HCT116 (cell line): Measurements from ENCODE around the gene RBM23. TPM values are rescaled to one million over a fixed set of nuclear protein-coding genes. Genes with fewer than 3 reads are reported as not detected.

Experiments
- ATAC-seq: fragments of 200-7000 bp; cut with Tn5 transposase; 2 replicates; pipeline ENCODE4 v1.9.1; 2020; ENCODE audit warnings: mild to moderate bottlenecking, moderate library complexity
- Bru-seq: library from RNA; stranded (reverse); fragments of 400-500 nt; gene quantifications from one replicate; lab custom pipeline; 2021; lab: Mats Ljungman, UMichigan
- BruChase-seq, 2 experiments: library from RNA; stranded (reverse); fragments of 400-500 nt; gene quantifications; one replicate each; lab custom pipeline; 2021; lab: Mats Ljungman, UMichigan
- BruUV-seq: library from RNA; stranded (reverse); fragments of 400-500 nt; replicated peaks from 2 replicates; lab custom pipeline; 2021; lab: Mats Ljungman, UMichigan
- CTCF ChIA-PET: fragments of 300-600 bp; sonication (Branson Sonifier 250); formaldehyde crosslinking; loops from one replicate; lab custom pipeline; 2021; ENCODE audit warnings: antibody characterized with exemption; lab: Charles Lee
- POLR2A ChIA-PET: fragments of 300-600, 350-600 bp; sonication (Branson Sonifier 250); formaldehyde crosslinking; loops from one replicate; lab custom pipeline; 2021; ENCODE audit warnings: antibody characterized with exemption; lab: Charles Lee
- RAD21 ChIA-PET, 2 experiments: fragments of 300-600 bp; sonication (Branson Sonifier 250); formaldehyde crosslinking; loops; one replicate each; lab custom pipeline; 2023; ENCODE audit warnings: low total read pairs in 2 of 2; ENCODE audit not compliant: uncharacterized antibody in 2 of 2, unreplicated experiment in 2 of 2, low non-redundant PET in 1 of 2; lab: Charles Lee
- DNase-seq: peaks from one replicate; pipeline ENCODE4 v3.0.0-alpha.2; 2010; ENCODE audit warnings: low read depth, low spot score
- H2AFZ ChIP-seq: fragments of 200-600 bp; shearing (Covaris generic), sonication (generic); 2 replicates; pipeline ENCODE4 v1.6.1; 2017; ENCODE audit warnings: low read depth, mixed run types, mixed read lengths, antibody characterized with exemption, low read length; ENCODE audit not compliant: poor library complexity, severe bottlenecking
- H3K27ac ChIP-seq: 2 replicates; pipeline ENCODE4 v1.5.1; 2012; ENCODE audit warnings: low read depth, low read length
- H3K27me3 ChIP-seq: fragments of 200-600 bp; sonication (generic); 2 replicates; pipeline ENCODE4 v1.6.1; 2016; ENCODE audit warnings: mixed run types, low read length, mixed read lengths; ENCODE audit not compliant: insufficient read depth
- H3K36me3 ChIP-seq, 2 experiments: fragments of 200-500 bp in 1 of 2; fragments of 200-600 bp in 1 of 2; sonication (Bioruptor generic) in 1 of 2; sonication (generic) in 1 of 2; 2 replicates each; pipeline versions ENCODE4 v1.5.1 to v1.6.1; 2014 to 2016; ENCODE audit warnings: low read length in 2 of 2, inconsistent platforms in 1 of 2, mixed read lengths in 1 of 2, mixed run types in 1 of 2; ENCODE audit not compliant: insufficient read depth in 2 of 2, control insufficient read depth in 1 of 2
- H3K4me1 ChIP-seq, 2 experiments: fragments of 200-600 bp in 1 of 2; sonication (generic) in 1 of 2; 2 replicates each; pipeline versions ENCODE4 v1.5.1 to v1.6.1; 2012 to 2017; ENCODE audit warnings: low read length in 2 of 2, inconsistent platforms in 1 of 2, mild to moderate bottlenecking in 1 of 2, mixed read lengths in 1 of 2, mixed run types in 1 of 2, moderate library complexity in 1 of 2; ENCODE audit not compliant: insufficient read depth in 2 of 2, control insufficient read depth in 1 of 2
- H3K4me2 ChIP-seq: fragments of 200-600 bp; sonication (generic); 2 replicates; pipeline ENCODE4 v1.6.1; 2017; ENCODE audit warnings: mixed run types, low read length, mixed read lengths
- H3K4me3 ChIP-seq, 2 experiments: fragments of 200-600 bp in 1 of 2; sonication (generic) in 1 of 2; replicated peaks in 1 of 2; 2 replicates each; pipeline ENCODE4 v1.5.1; 2011 to 2016; ENCODE audit warnings: low read length in 2 of 2, control low read depth in 1 of 2, low read depth in 1 of 2, mild to moderate bottlenecking in 1 of 2, mixed read lengths in 1 of 2, mixed run types in 1 of 2
- H3K79me2 ChIP-seq: fragments of 200-600 bp; sonication (generic); 2 replicates; pipeline ENCODE4 v1.6.1; 2017; ENCODE audit warnings: mild to moderate bottlenecking, mixed run types, low read length, moderate library complexity, mixed read lengths; ENCODE audit not compliant: insufficient read depth
- H3K9ac ChIP-seq: fragments of 200-600 bp; sonication (generic); 2 replicates; pipeline ENCODE4 v1.6.1; 2016; ENCODE audit warnings: low read length, mixed read lengths
- H3K9me2 ChIP-seq: fragments of 200-600 bp; sonication (generic), shearing (Covaris generic); 2 replicates; pipeline ENCODE4 v1.6.1; 2017; ENCODE audit warnings: mixed run types, mild to moderate bottlenecking, moderate library complexity; ENCODE audit not compliant: insufficient read depth
- H3K9me3 ChIP-seq, 2 experiments: fragments of 200-500 bp in 1 of 2; fragments of 200-600 bp in 1 of 2; sonication (Bioruptor generic) in 1 of 2; sonication (generic) in 1 of 2; 2 replicates each; pipeline ENCODE4 v1.6.1; 2014 to 2017; ENCODE audit warnings: low read length in 2 of 2, mixed read lengths in 2 of 2, inconsistent platforms in 1 of 2, low read depth in 1 of 2, mild to moderate bottlenecking in 1 of 2, mixed run types in 1 of 2, moderate library complexity in 1 of 2; ENCODE audit not compliant: control insufficient read depth in 1 of 2, insufficient read depth in 1 of 2
- H4K20me1 ChIP-seq: fragments of 200-600 bp; sonication (generic), shearing (Covaris generic); 2 replicates; pipeline ENCODE4 v1.6.1; 2017; ENCODE audit warnings: mixed run types, mild to moderate bottlenecking, moderate library complexity; ENCODE audit not compliant: insufficient read depth
- EGR1 ChIP-seq: IDR thresholded peaks from 2 replicates; pipeline ENCODE4 v1.6.1; 2012; ENCODE audit warnings: low read depth
- MAX ChIP-seq: IDR thresholded peaks from 2 replicates; pipeline ENCODE4 v1.6.1; 2012
- POLR2A ChIP-seq: IDR thresholded peaks from 2 replicates; pipeline ENCODE4 v1.7.0; 2011; ENCODE audit warnings: borderline replicate concordance; ENCODE audit not compliant: insufficient read depth, insufficient read length; ENCODE audit errors: extremely low read depth
- POLR2AphosphoS5 ChIP-seq: IDR thresholded peaks from 2 replicates; pipeline ENCODE4 v1.6.1; 2011; ENCODE audit warnings: mild to moderate bottlenecking, low read depth, low read length, moderate library complexity
- RAD21 ChIP-seq: IDR thresholded peaks from 2 replicates; pipeline ENCODE4 v1.6.1; 2012; ENCODE audit warnings: low read depth, mild to moderate bottlenecking
- SP1 ChIP-seq: IDR thresholded peaks from 2 replicates; pipeline ENCODE4 v1.6.1; 2012; ENCODE audit warnings: low read depth
- YY1 ChIP-seq: IDR thresholded peaks from 2 replicates; pipeline ENCODE4 v1.6.1; 2011; ENCODE audit warnings: low read length, low read depth, moderate library complexity, mild to moderate bottlenecking; ENCODE audit not compliant: insufficient replicate concordance; ENCODE audit errors: extremely low read depth
- ZFX ChIP-seq: fragments of 450-650 bp; IDR thresholded peaks from 2 replicates; pipeline ENCODE4 v1.6.1; 2017
- intact Hi-C: fragments of 100-400 bp; cut with micrococcal nuclease; formaldehyde crosslinking; loops from 2 replicates; pipeline ENCODE4 v1.10.0; 2022
- long read RNA-seq: library from polyadenylated mRNA; unstranded; transcript quantifications from one replicate; pipeline ENCODE4 v2.0.0, GENCODE V29; 2021; ENCODE audit not compliant: unreplicated experiment
- polyA plus RNA-seq: library from polyadenylated mRNA; unstranded; fragments of >200 nt; gene quantifications from 2 replicates; pipeline ENCODE4 v1.2.1, GENCODE V29; 2012; ENCODE audit warnings: missing spikeins
- total RNA-seq: library from RNA; stranded (reverse); gene quantifications from one replicate; pipeline ENCODE4 v1.2.1, GENCODE V29; 2021; ENCODE audit not compliant: unreplicated experiment
- TF ChIP-seq, protein P1 (sequence below): IDR thresholded peaks from 2 replicates; pipeline ENCODE4 v1.6.1; 2012

RBM23 gene
- total RNA-seq (67.2 TPM), Bru-seq, nascent RNA (percentile 80 among the genes with signal in this experiment), BruChase-seq, experiment 1, labeled RNA remaining after a 6-hour chase (percentile 87 among the genes with signal in this experiment), BruChase-seq, experiment 2, labeled RNA remaining after a 2-hour chase (percentile 86 among the genes with signal in this experiment)
- polyA plus RNA-seq: 51.0 and 54.9 TPM in 2 replicates
- long read RNA-seq, full-length matches to known transcripts: 42 of 72 reads
- long read RNA-seq, partial matches to known transcripts: 6 of 72 reads
- long read RNA-seq, other reads (novel, unspliced or antisense): 24 of 72 reads

- ChIA-PET CTCF (interaction anchor here (1.1 to 3.0 kb wide), 4 partner anchors 11 to 349 kb away, joined by 3 to 18 read pairs (median 6); partner anchors contain the start of gene PRMT5), RAD21 (no interaction called here), POLR2A (interaction anchor here (0.7 to 4.8 kb wide), 9 partner anchors 9 to 48 kb away, joined by 3 to 29 read pairs (median 3); partner anchors contain the start of genes LRP10 and PRMT5)
- no peak within 1 kb of the TSS for H2AFZ ChIP-seq
- no peaks in the 10 kb centered on the region for H4K20me1 ChIP-seq
- H3K27me3 ChIP-seq: no peaks in the 10 kb centered on the region
- H3K9me3 ChIP-seq: no peaks in the 10 kb centered on the region
- peak within 1 kb of the TSS; percentile 94 for H3K27ac ChIP-seq
- DNase-seq (peak; percentile 100), ATAC-seq (peak; percentile 96)
- H3K4me2 ChIP-seq: peak within 1 kb of the TSS; percentile 92
- H3K79me2 ChIP-seq: peaks cover 43% of the 10 kb centered on the region
- intact Hi-C loops: loop anchor here (5.0 kb wide), 1 partner anchor 47 kb away; the partner anchor contains the start of gene LRP10
- no TSS peak for BruUV-seq
- H3K4me1 ChIP-seq: peaks cover 9 to 30% of the 10 kb centered on the region in 2 experiments
- H3K9me2 ChIP-seq: no peaks in the 10 kb centered on the region
- TF ChIP-seq RAD21: no peak
- peak; percentile 57 for TF ChIP-seq POLR2AphosphoS5
- peak; percentile 77 for TF ChIP-seq SP1
- TF ChIP-seq, protein P1, sequence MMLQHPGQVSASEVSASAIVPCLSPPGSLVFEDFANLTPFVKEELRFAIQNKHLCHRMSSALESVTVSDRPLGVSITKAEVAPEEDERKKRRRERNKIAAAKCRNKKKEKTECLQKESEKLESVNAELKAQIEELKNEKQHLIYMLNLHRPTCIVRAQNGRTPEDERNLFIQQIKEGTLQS: no peak
- no peak for TF ChIP-seq EGR1
- TF ChIP-seq ZFX: no peak
- TF ChIP-seq MAX: no peak
- TF ChIP-seq POLR2A: peak; percentile 63
- peak; percentile 91 for TF ChIP-seq YY1
- H3K36me3 ChIP-seq: peaks cover 25 to 33% of the 10 kb centered on the region in 2 experiments
- peak within 1 kb of the TSS; percentile 97 to 98 for H3K4me3 ChIP-seq
- H3K9ac ChIP-seq: peak within 1 kb of the TSS; percentile 93
Measured at GRCh38 chr14:22918804-22919600, at the start of gene RBM23. Gene RBM23 (minus strand): TSS chr14:22919149.
